GM19463 (cell line): Measurements from ENCODE around the gene KCTD3.
A peak's percentile ranks its signal among the peaks of the same experiment; 100 is the strongest.

Source experiments
- ATAC-seq: cut with Tn5 transposase; IDR thresholded peaks from one replicate; pipeline ENCODE4 v1.9.1; 2021; ENCODE audit warnings: mild to moderate bottlenecking, moderate library complexity; ENCODE audit not compliant: unreplicated experiment

The KCTD3 gene

DNA sequence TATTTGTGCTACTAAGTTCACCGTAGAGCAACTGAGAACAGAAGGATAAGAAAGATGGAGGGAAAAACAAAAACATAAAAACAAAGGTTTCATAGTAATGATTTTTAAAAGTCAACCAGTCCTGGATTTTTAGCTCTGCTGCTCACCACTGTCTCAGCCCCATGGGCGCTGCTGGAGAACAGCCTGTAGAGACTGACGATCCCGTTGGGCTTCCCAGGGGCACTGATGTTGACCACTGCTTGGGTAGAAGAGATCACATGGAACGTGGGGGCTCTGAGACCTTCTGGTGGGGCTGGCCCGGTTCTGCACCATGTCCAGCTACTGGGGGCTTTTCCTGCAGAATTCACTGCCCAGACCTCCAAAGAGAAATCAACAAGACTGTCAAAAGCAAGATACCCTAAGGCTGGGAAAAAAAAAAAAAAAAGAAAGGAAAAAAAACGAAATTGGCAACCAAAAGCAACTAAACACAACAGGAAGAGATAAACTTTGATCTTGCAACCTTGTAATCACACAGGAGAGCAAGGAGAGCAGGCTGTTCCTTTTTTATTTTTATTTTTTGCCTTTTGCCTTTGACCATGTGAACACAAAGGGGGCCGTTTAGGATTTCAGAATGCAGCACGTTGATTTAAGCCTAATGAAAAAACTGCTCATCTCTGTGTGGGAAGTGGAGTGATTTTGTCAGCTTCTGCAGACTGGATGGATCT is 83.5 kb downstream of the KCTD3 start:
- no peak for ATAC-seq

- ATAC-seq: no peak
Measured at GRCh38 chr1:215651867-215652266, 84.8 kb downstream of the KCTD3 start.

DNA sequence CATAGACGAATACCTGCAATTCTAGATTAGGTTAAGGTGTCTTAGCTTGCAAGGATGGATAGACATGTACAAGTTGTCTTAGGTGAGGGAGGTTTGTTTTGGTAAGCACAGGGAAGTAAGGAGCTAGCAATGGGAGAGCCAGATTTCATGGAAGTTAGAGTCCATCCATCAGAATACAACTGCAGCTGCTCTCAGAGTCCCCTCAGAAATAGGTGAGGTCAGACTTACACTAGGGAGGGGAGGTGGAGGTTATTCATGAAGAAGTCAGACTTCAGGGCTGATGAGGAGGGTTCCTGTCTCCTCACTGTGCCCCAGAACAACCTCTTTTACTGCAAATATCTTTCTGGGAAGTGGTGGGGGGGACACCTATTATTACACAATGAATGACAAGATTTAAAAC is 85.3 kb downstream of the KCTD3 start:
- ATAC-seq: no peak

DNA sequence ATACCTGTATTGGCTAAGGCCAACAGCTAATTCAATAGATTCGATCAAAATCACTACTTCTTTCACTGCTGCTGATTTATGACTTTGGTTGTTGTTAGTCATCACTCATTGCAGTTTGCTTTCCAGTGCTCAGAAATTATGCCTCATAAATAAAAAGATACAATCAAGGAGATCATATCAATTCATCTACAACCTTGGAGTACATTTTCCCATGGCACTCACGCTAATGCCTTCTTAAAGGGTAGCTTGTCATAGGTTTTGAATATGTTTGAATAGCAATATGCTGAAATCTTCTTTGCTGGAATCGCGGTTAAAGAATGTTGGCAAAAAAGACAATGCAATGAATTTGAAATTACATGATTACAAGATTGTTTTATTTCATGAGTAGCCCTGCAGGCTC is 89.9 kb downstream of the KCTD3 start:
- no peak for ATAC-seq

DNA sequence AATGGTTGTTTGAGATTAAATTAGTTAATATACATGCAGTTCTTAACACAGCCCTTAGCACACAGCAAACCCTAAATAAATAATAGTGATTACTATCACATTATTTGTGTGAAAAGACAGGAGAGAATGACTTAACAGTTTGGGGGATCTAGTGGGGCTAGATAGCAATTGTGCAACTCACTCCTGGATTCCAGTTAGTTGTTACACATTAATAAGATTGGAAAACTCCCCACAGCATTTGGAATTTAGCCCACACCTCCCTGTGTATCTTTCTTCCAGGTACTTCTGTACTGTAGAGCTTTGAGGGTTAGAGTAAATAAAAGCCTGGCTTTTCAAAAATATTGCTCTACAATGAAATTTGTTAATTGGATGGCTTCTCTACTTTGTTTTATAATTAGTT is 93.2 kb downstream of the KCTD3 start:
- ATAC-seq: no peak

GRCh38 chr1:215661033-215661432 is 93.9 kb downstream of the KCTD3 start:
- no peak for ATAC-seq

DNA sequence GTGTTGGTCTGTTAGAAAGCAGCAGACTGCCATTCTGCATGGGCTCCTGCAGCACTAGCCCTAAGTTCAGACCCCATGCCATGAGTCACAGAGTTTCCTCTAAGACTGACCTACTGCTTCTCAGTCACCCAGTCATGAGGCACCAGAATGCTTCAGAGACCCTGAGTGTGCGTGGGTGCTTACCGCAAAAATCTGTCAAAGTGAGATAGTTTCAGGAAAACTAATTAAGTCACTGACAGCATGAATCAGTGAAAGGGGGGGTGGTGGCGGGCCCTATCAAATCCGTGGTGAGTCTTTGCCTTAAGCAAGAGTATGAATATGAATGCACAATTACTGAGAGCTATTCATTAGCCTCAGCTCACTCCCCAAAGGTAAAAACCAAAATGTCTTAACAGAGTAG is 98.1 kb downstream of the KCTD3 start:
- peak; percentile 71 for ATAC-seq

GRCh38 chr1:215667761-215668160 is 100.7 kb downstream of the KCTD3 start:
- ATAC-seq: no peak

DNA sequence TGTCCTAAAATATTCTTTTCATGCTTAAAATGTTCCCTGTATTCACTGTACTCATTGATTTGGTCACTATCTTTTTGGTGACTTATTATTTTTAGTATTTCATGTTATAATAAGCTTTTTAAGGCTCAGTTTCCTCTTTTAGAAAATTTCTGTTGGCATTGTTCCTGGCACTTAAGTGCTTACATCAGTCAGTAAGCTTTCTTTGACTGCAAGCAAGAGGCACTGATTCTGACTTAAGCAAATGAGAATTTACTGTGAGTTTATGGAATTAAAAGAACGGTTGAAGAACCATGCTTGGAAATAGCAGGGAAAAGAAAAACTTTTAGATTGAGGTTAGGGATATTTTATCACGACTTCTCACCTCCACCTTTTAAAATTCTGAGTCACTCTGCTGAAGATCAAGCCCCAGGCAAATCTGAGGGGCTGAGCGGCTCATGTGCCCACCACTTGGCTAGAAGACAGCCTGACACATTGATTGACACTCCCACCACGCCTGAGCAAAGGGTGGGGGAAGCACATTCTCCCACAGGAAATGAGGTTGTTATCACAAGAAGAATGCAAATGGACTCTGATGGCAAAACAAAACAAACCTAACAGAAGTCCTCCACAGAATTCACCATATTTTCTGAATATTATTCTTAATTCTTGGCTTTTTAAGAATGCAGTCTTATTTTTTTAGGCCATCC is 102.8 kb downstream of the KCTD3 start:
- no peak for ATAC-seq
